Measurements from ENCODE around the gene UBE3A. TPM values are rescaled to one million over a fixed set of nuclear protein-coding genes. Genes with fewer than 3 reads are reported as not detected.
A peak's percentile ranks its signal among the peaks of the same experiment; 100 is the strongest.
"Not testable (repeated sequence)": the region's sequence is repeated elsewhere in the genome, so short reads cannot be mapped to it uniquely, and the experiment has no call there.

The UBE3A gene
- total RNA-seq, 1 donor from 2014 or later, result 52.9 TPM

DNA sequence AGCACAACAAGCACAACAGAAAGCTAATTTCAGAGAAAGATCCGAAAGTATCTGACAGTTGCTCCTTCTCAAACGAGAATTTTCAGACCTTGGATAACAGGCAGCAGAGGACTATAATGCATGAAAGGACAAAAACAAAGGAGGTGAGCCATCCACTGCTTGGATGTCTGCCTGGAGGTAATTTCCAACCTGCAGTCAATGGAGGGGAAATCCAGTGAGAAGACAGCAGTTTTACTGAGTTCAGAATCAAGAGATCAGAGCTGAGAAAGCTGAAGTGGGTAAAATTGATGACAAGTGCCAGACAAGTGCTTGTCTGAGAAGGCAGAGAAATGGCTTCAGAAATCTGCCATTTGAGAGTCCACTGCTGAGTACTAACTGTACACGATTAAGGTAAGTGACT is 22.1 kb downstream of the UBE3A start:
- no peak overlapping the region for H3K4me3 ChIP-seq (ENCODE audit: low read depth, low read length)
- peak; percentile 53 for DNase-seq (ENCODE audit: low read depth)
- no peaks in the 10 kb centered on the region for H3K36me3 ChIP-seq (ENCODE audit: control insufficient read depth, insufficient read depth, low read length)
- TF ChIP-seq, protein P1, sequence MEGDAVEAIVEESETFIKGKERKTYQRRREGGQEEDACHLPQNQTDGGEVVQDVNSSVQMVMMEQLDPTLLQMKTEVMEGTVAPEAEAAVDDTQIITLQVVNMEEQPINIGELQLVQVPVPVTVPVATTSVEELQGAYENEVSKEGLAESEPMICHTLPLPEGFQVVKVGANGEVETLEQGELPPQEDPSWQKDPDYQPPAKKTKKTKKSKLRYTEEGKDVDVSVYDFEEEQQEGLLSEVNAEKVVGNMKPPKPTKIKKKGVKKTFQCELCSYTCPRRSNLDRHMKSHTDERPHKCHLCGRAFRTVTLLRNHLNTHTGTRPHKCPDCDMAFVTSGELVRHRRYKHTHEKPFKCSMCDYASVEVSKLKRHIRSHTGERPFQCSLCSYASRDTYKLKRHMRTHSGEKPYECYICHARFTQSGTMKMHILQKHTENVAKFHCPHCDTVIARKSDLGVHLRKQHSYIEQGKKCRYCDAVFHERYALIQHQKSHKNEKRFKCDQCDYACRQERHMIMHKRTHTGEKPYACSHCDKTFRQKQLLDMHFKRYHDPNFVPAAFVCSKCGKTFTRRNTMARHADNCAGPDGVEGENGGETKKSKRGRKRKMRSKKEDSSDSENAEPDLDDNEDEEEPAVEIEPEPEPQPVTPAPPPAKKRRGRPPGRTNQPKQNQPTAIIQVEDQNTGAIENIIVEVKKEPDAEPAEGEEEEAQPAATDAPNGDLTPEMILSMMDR (IDR thresholded peaks at IDR 0.05; ENCODE audit: insufficient read depth, low read length, poor library complexity, severe bottlenecking), result no peak
- H3K27me3 ChIP-seq (ENCODE audit: control insufficient read depth, insufficient read depth, low read length), result no peaks in the 10 kb centered on the region

DNA sequence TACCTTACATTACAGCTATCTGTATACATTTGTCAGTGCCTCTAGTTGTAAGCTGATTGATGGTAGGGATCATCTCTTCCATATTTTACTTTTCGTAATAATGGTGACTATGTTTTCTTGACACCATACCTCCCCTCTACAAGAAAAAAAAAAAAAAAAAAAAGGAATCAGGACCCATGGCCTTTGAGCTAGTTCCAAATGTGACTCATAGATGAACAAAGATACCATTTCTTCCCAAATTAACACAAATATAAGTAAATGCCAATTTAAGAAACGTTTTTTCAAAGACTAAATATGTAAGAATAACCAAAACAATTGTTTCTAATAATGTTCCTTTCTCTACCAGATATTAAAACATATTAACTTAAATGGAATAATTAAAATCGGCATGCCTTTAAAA is 23.1 kb downstream of the UBE3A start:
- Histone ChIP-seq H3K4me3 (ENCODE audit: low read depth, low read length) (no peak overlapping the region), H3K36me3 (ENCODE audit: control insufficient read depth, insufficient read depth, low read length) (no peaks in the 10 kb centered on the region), H3K27me3 (ENCODE audit: control insufficient read depth, insufficient read depth, low read length) (no peaks in the 10 kb centered on the region)
- TF ChIP-seq, protein P1 (IDR thresholded peaks at IDR 0.05; ENCODE audit: insufficient read depth, low read length, poor library complexity, severe bottlenecking), result no peak
- no peak for DNase-seq (ENCODE audit: low read depth)

DNA sequence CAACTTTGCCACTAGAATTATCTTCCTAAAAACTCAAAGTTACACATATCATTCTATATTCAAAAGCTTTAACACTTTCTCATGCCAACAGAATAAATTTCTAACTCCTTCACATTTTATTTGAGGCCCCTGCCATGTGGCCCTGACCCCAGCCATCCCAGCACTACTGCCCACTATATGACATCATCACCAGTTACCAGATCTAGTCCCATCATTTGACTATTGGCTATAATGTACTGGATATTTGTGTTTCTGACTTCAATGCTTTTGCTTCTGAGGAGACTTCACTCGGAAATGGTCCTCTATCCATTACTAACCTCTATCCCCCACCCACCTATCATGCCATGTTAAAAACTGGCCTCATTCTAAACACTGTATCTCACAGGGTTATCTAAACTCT is 23.6 kb downstream of the UBE3A start:
- DNase-seq (ENCODE audit: low read depth), result no peak
- Histone ChIP-seq H3K4me3 (ENCODE audit: low read depth, low read length) (no peak overlapping the region), H3K36me3 (ENCODE audit: control insufficient read depth, insufficient read depth, low read length) (no peaks in the 10 kb centered on the region), H3K27me3 (ENCODE audit: control insufficient read depth, insufficient read depth, low read length) (no peaks in the 10 kb centered on the region)
- TF ChIP-seq, protein P1 (IDR thresholded peaks at IDR 0.05; ENCODE audit: insufficient read depth, low read length, poor library complexity, severe bottlenecking), result no peak

DNA sequence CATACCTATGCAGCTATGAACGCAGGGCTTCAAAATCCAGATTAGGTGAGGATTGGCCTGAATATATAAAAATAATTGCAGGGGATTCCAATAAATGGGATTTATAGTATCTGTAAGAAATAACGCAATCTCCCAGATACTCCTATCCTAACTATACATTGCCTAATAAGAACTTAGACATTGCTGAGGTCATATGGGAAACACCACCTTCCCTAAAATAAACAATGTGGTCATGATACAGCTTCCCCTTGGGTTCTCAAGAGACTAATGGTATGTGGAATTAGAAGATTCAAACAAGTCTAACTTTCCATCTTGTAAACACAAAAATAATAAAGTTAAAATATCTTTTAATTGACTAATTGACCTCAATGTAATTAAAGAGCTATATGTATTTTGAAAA is 28.2 kb downstream of the UBE3A start:
- no peak for DNase-seq (ENCODE audit: low read depth)
- TF ChIP-seq, protein P1 (IDR thresholded peaks at IDR 0.05; ENCODE audit: insufficient read depth, low read length, poor library complexity, severe bottlenecking), result no peak
- no peaks in the 10 kb centered on the region for H3K36me3 ChIP-seq (ENCODE audit: control insufficient read depth, insufficient read depth, low read length)
- no peaks in the 10 kb centered on the region for H3K27me3 ChIP-seq (ENCODE audit: control insufficient read depth, insufficient read depth, low read length)
- no peak overlapping the region for H3K4me3 ChIP-seq (ENCODE audit: low read depth, low read length)

DNA sequence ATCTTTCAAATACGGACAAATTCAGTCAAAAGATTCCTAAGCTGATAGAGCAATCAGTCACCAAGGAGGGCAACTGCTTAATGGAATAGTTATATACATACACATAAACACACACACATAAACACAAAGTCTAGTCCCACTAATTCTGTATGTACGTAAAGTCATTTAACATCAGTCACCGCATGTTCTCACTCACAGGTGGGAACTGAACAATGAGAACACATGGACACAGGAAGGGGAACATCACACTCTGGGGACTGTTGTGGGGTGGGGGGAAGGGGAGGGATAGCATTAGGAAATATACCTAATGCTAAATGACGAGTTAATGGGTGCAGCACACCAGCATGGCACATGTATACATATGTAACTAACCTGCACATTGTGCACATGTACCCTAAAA is 29.1 kb downstream of the UBE3A start:
- H3K4me3 ChIP-seq (ENCODE audit: low read depth, low read length), result not testable (repeated sequence)

DNA sequence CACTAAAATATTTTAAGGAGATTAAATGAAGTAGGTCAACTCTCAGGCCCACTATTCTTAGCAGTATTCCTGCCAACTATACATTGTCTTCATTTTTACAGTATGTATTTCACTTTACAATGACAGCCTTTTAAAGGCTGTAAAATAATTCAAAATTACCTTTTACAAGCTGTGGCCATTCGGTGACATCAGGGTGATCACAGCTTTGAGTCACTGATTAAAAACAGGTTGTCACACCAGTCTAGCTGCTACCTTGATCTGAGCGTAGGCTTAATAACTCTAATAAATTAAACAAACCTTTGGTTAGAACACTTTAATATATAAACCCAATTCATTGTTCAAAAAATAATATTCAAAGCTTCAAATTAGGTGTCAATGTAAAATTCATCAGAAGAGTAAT is 29.9 kb downstream of the UBE3A start:
- TF ChIP-seq, protein P1 (IDR thresholded peaks at IDR 0.05; ENCODE audit: insufficient read depth, low read length, poor library complexity, severe bottlenecking), result no peak
- DNase-seq (ENCODE audit: low read depth), result no peak
- Histone ChIP-seq H3K36me3 (ENCODE audit: control insufficient read depth, insufficient read depth, low read length) (no peaks in the 10 kb centered on the region), H3K4me3 (ENCODE audit: low read depth, low read length) (no peak overlapping the region), H3K27me3 (ENCODE audit: control insufficient read depth, insufficient read depth, low read length) (no peaks in the 10 kb centered on the region)

More for the DNA sequence above, 29.1 kb downstream of the UBE3A start:
- DNase-seq (ENCODE audit: low read depth); H3K36me3 ChIP-seq (ENCODE audit: control insufficient read depth, insufficient read depth, low read length); H3K27me3 ChIP-seq (ENCODE audit: control insufficient read depth, insufficient read depth, low read length): not testable (repeated sequence)
